GM10266 (cell line): ENCODE measurements around the gene CBLC.
A peak's percentile ranks its signal among the peaks of the same experiment; 100 is the strongest.

ENCODE experiments used
- DNase-seq: peaks from one replicate; pipeline ENCODE4 v3.0.0; 2012; ENCODE audit errors: extremely low spot score
- TF ChIP-seq, protein P1 (sequence below): IDR thresholded peaks from 2 replicates; pipeline ENCODE4 v1.5.1; 2012; ENCODE audit warnings: mild to moderate bottlenecking, low read depth; ENCODE audit not compliant: control insufficient read depth, insufficient read depth; ENCODE audit errors: missing control alignments

CBLC gene

DNA sequence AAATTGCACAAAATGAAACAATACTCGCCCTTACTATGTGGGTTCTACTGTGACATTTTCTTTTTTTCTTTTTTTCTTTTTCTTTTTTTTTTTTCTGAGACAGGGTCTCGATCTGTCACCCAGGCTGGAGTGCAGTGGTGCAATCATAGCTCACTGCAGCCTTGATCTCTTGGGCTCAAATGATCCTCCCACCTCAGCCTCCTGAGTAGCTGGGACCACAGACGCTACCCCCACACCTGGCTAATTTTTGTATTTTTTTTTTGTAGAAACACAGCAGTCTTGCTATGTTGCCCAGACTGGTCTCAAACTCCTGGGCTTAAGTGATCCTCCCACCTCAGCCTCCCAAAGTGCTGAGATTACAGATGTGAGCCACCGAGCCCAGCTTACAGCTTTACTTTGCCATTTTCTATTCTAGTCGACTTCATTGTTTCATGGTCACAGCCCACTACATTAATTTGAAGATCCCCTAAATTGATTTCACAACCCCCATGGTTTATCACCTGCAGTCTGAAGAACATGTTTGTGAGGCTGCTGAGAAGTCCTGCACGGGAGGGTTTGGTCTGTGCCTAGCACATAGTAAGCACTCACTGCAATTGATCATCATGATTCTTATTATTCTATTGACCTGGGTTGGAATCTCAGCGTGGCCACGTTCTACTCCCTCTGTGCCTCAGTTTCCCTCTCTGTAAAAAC, 25.4 kb upstream of the CBLC start:
- TF ChIP-seq, protein P1, sequence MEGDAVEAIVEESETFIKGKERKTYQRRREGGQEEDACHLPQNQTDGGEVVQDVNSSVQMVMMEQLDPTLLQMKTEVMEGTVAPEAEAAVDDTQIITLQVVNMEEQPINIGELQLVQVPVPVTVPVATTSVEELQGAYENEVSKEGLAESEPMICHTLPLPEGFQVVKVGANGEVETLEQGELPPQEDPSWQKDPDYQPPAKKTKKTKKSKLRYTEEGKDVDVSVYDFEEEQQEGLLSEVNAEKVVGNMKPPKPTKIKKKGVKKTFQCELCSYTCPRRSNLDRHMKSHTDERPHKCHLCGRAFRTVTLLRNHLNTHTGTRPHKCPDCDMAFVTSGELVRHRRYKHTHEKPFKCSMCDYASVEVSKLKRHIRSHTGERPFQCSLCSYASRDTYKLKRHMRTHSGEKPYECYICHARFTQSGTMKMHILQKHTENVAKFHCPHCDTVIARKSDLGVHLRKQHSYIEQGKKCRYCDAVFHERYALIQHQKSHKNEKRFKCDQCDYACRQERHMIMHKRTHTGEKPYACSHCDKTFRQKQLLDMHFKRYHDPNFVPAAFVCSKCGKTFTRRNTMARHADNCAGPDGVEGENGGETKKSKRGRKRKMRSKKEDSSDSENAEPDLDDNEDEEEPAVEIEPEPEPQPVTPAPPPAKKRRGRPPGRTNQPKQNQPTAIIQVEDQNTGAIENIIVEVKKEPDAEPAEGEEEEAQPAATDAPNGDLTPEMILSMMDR, result no peak
- DNase-seq, result no peak

- peak; percentile 96 for DNase-seq
These were observed 24.7 kb upstream of the CBLC start for GRCh38 chr19:44752816-44753625.

DNA sequence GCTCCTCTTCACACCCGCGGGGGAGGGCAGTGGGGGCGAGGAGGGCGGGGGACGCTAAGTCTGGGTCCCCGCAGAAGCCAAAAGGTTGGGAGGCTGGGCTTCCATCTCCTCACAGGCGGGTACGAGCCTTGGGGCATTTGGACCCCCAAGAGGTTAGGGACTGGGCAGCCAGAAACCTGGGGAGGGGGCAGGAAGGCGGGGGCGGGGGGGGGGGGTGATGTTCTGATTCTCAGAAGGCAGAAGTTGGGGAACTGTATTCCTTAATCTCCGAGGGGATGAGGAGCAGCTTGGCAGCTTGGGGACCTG, 24.1 kb upstream of the CBLC start:
- TF ChIP-seq, protein P1, result no peak
- DNase-seq, result no peak

More at GRCh38 chr19:44752816-44753625, 24.7 kb upstream of the CBLC start:
- TF ChIP-seq, protein P1, result no peak

GRCh38 chr19:44753932-44754749, 23.5 kb upstream of the CBLC start:
- DNase-seq, result peak; percentile 88
- TF ChIP-seq, protein P1, result no peak

DNA sequence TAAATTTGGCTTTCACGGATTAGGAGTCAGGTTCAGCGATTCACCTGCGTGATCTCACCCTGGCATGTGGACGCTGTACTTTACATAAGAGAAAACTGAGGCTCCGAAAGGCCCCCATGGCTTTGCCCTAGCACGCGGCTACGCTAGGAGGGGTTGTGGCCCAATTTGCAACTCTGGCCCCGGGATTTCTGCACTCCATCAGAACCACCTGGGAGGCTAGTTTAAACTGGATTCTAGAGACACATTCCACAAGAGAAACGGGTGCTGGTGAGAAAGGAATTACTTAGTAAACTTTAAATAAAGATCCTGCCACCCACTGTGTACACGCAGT, 23.0 kb upstream of the CBLC start:
- TF ChIP-seq, protein P1, result no peak

DNA sequence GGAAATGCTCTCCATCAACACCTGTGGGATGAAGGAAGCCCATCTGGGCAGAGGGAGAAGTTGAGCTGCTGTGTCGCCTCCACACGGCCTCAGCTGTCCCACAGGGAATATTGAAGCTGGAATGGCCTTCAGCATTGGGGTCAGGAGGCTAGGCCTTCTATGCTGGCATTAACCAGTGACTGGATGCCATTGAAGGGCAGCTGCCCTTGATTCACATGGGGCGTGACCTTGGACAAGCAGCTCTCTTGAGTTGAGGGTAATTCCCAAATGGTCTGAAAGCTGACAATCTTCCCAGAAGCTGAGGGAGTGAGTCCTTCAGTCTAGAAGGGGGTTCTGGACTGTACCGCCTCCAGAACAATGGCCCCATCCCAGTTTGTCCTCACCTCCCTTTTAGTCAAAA, 22.5 kb upstream of the CBLC start:
- TF ChIP-seq, protein P1, result no peak
- DNase-seq, result no peak

More for the DNA sequence above, 23.0 kb upstream of the CBLC start:
- DNase-seq, result no peak
